ENCODE measurements around the gene SPATA6. TPM values are rescaled to one million over a fixed set of nuclear protein-coding genes. Genes with fewer than 3 reads are reported as not detected.
"Not testable (repeated sequence)": the region's sequence is repeated elsewhere in the genome, so short reads cannot be mapped to it uniquely, and the experiment has no call there.

Gene SPATA6
- total and polyA plus RNA-seq, 2 of the 13 experiments (the other 11 are each of a cell fraction or from before 2014, with no cell fraction given), result 0.81 to 3.3 TPM

DNA sequence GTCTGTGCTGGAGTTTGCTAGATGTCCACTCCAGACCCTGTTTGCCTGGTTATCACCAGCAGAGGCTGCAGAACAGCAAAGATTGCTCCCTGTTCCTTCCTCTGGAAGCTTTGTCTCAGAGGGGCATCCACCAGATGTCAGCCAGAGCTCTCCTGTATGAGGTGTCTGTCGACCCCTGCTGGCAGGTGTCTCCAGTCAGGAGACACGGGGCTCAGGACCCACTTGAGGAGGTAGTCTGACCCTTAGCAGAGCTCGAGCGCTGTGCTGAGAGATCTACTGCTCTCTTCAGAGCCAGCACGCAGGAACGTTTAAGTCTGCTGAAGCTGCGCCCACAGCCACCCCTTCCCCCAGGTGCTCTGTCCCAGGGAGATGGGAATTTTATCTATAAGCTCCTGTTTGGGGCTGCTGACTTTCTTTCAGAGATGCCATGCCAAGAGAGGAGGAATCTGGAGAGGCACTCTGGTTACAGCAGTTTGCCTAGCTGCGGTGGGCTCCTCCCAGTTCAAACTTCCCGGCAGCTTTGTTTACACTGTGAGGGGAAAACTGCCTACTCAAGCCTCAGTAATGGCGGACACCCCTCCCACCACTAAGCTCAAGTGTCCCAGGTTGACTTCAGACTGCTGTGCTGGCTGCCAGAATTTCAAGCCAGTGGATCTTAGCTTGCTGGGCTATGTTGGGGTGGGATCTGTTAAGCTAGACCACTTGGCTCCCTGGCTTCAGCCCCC lies 187.1 kb downstream of the SPATA6 start (continued):
- TF ChIP-seq, protein P1, sequence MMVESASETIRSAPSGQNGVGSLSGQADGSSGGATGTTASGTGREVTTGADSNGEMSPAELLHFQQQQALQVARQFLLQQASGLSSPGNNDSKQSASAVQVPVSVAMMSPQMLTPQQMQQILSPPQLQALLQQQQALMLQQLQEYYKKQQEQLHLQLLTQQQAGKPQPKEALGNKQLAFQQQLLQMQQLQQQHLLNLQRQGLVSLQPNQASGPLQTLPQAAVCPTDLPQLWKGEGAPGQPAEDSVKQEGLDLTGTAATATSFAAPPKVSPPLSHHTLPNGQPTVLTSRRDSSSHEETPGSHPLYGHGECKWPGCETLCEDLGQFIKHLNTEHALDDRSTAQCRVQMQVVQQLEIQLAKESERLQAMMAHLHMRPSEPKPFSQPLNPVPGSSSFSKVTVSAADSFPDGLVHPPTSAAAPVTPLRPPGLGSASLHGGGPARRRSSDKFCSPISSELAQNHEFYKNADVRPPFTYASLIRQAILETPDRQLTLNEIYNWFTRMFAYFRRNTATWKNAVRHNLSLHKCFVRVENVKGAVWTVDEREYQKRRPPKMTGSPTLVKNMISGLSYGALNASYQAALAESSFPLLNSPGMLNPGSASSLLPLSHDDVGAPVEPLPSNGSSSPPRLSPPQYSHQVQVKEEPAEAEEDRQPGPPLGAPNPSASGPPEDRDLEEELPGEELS (CRISPR knock-in tag; IDR thresholded peaks at IDR 0.05), result 0 out of 2 replicates have a peak, but pooled peaks have one; percentile 18
- TF ChIP-seq SP4 (CRISPR knock-in tag; IDR thresholded peaks at IDR 0.05), result 0 out of 2 replicates have a peak, but pooled peaks have one; percentile 25

DNA sequence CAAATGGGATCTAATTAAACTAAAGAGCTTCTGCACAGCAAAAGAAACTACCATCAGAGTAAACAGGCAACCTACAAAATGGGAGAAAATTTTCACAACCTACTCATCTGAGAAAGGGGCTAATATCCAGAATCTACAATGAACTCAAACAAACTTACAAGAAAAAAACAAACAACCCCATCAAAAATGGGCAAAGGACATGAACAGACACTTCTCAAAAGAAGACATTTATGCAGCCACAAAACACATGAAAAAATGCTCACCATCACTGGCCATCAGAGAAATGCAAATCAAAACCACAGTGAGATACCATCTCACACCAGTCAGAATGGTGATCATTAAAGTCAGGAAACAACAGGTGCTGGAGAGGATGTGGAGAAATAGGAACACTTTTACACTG lies 189.7 kb downstream of the SPATA6 start:
- intact Hi-C loops (cut with micrococcal nuclease; ENCODE audit: unreplicated experiment); H4K20me1 ChIP-seq (ENCODE audit: insufficient read depth, low read length); DNase-seq (ENCODE audit: low spot score); H3K36me3 ChIP-seq (replicated peaks in 1 of 2; ENCODE audit: control insufficient read depth in 1 of 2, insufficient read depth in 2 of 2, low read length in 2 of 2); POLR2A ChIA-PET; H3K4me3 ChIP-seq (replicated peaks in 1 of 3; ENCODE audit: insufficient read depth in 1 of 3, low read depth in 2 of 3, low read length in 3 of 3); H3K79me2 ChIP-seq (ENCODE audit: insufficient read depth, low read length); FAIRE-seq; ATAC-seq; CTCF ChIA-PET (ENCODE audit: low intra/inter-chr PET ratio, low total read pairs); BruUV-seq (replicated peaks); H3K9me3 ChIP-seq (ENCODE audit: low read length); H3K27me3 ChIP-seq (ENCODE audit: control insufficient read depth in 1 of 2, insufficient read depth in 2 of 2, low read length in 2 of 2); H2AFZ ChIP-seq (ENCODE audit: low read length); H3K9ac ChIP-seq (ENCODE audit: insufficient read depth, low read depth, low read length); in situ Hi-C loops (cut with HindIII; ENCODE audit: extremely low pct_ligation_motif_present, low pct_unique_long_range_greater_than_20kb); H3K4me2 ChIP-seq (ENCODE audit: low read depth, low read length); H3K27ac ChIP-seq (ENCODE audit: extremely low read length, insufficient read depth, low read length): not testable (repeated sequence)
- peaks cover 15% of the 10 kb centered on the region for H3K4me1 ChIP-seq (ENCODE audit: insufficient read depth, low read length)

DNA sequence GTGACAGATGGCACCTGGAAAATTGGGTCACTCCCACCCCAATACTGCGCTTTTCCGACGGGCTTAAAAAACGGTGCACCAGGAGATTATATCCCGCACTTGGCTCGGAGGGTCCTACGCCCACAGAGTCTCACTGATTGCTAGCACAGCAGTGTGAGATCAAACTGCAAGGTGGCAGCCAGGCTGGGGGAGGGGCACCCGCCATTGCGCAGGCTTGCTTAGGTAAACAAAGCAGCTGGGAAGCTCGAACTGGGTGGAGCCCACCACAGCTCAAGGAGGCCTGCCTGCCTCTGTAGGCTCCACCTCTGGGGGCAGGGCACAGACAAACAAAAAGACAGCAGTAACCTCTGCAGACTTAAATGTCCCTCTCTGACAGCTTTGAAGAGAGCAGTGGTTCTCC lies 194.6 kb downstream of the SPATA6 start:
- WGBS (ENCODE audit: low lambda C conversion rate), result 88% methylated on average over 7 of the region's 10 CpGs
- intact Hi-C loops (cut with micrococcal nuclease; ENCODE audit: unreplicated experiment), result not testable (repeated sequence)

More for the DNA sequence above, 194.6 kb downstream of the SPATA6 start:
- H3K79me2 ChIP-seq (ENCODE audit: insufficient read depth, low read length); H3K4me3 ChIP-seq (replicated peaks in 1 of 3; ENCODE audit: insufficient read depth in 1 of 3, low read depth in 2 of 3, low read length in 3 of 3); H3K27ac ChIP-seq (ENCODE audit: extremely low read length, insufficient read depth, low read length); FAIRE-seq; BruUV-seq (replicated peaks); H3K4me2 ChIP-seq (ENCODE audit: low read depth, low read length); in situ Hi-C loops (cut with HindIII; ENCODE audit: extremely low pct_ligation_motif_present, low pct_unique_long_range_greater_than_20kb); H3K9ac ChIP-seq (ENCODE audit: insufficient read depth, low read depth, low read length); H3K27me3 ChIP-seq (ENCODE audit: control insufficient read depth in 1 of 2, insufficient read depth in 2 of 2, low read length in 2 of 2); H3K4me1 ChIP-seq (ENCODE audit: insufficient read depth, low read length); H3K9me3 ChIP-seq (ENCODE audit: low read length); DNase-seq (ENCODE audit: low spot score); CTCF ChIA-PET (ENCODE audit: low intra/inter-chr PET ratio, low total read pairs); H4K20me1 ChIP-seq (ENCODE audit: insufficient read depth, low read length); H2AFZ ChIP-seq (ENCODE audit: low read length); POLR2A ChIA-PET; H3K36me3 ChIP-seq (replicated peaks in 1 of 2; ENCODE audit: control insufficient read depth in 1 of 2, insufficient read depth in 2 of 2, low read length in 2 of 2); ATAC-seq; TF ChIP-seq FOXA1 (IDR thresholded peaks at IDR 0.05): not testable (repeated sequence)
- TF ChIP-seq, protein P2, sequence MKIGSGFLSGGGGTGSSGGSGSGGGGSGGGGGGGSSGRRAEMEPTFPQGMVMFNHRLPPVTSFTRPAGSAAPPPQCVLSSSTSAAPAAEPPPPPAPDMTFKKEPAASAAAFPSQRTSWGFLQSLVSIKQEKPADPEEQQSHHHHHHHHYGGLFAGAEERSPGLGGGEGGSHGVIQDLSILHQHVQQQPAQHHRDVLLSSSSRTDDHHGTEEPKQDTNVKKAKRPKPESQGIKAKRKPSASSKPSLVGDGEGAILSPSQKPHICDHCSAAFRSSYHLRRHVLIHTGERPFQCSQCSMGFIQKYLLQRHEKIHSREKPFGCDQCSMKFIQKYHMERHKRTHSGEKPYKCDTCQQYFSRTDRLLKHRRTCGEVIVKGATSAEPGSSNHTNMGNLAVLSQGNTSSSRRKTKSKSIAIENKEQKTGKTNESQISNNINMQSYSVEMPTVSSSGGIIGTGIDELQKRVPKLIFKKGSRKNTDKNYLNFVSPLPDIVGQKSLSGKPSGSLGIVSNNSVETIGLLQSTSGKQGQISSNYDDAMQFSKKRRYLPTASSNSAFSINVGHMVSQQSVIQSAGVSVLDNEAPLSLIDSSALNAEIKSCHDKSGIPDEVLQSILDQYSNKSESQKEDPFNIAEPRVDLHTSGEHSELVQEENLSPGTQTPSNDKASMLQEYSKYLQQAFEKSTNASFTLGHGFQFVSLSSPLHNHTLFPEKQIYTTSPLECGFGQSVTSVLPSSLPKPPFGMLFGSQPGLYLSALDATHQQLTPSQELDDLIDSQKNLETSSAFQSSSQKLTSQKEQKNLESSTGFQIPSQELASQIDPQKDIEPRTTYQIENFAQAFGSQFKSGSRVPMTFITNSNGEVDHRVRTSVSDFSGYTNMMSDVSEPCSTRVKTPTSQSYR (CRISPR knock-in tag; IDR thresholded peaks at IDR 0.05; ENCODE audit: borderline replicate concordance), result peak; percentile 94
- TF ChIP-seq FOXA3 (CRISPR knock-in tag; IDR thresholded peaks at IDR 0.05) (peak; percentile 55), FOXA1 (CRISPR knock-in tag; IDR thresholded peaks at IDR 0.05) (peak; percentile 76)

Measured in HepG2 (cell line).